PC-9 (cell line): ENCODE measurements around the gene PIP5K1A.

Source experiments
- EZH2 ChIP-seq: fragments of 200-600 bp; sonication (generic); IDR thresholded peaks from 2 replicates; pipeline ENCODE4 v1.8.0; 2017; ENCODE audit warnings: antibody characterized with exemption, low read depth
- TF ChIP-seq, protein P1 (sequence below): fragments of 200-600 bp; sonication (generic); conservative IDR thresholded peaks from 2 replicates; pipeline ENCODE4 v1.6.1; 2017; ENCODE audit warnings: mixed run types, antibody characterized with exemption, mild to moderate bottlenecking, moderate library complexity

DNA sequence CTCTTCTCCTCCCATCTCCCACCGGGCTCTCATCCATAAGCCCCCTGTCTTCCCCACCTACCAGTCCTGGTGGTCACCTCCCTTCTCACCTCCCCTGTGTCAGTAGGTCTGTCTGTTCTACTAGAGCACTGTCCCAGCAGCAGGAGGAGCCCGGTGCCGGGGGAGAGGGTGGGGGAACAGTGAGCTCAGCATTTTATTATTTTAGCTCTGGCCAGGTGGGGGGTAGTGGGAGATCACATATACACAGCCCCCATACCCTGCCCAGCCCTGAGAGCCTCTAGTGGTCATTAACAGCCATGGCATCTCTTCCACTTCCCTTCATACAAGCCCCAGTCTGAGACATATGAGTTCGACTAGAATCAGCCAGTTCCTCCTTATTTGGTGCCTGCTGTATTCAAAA lies 22.5 kb upstream of the PIP5K1A start, which contains the start of gene TMOD4:
- TF ChIP-seq, protein P1, sequence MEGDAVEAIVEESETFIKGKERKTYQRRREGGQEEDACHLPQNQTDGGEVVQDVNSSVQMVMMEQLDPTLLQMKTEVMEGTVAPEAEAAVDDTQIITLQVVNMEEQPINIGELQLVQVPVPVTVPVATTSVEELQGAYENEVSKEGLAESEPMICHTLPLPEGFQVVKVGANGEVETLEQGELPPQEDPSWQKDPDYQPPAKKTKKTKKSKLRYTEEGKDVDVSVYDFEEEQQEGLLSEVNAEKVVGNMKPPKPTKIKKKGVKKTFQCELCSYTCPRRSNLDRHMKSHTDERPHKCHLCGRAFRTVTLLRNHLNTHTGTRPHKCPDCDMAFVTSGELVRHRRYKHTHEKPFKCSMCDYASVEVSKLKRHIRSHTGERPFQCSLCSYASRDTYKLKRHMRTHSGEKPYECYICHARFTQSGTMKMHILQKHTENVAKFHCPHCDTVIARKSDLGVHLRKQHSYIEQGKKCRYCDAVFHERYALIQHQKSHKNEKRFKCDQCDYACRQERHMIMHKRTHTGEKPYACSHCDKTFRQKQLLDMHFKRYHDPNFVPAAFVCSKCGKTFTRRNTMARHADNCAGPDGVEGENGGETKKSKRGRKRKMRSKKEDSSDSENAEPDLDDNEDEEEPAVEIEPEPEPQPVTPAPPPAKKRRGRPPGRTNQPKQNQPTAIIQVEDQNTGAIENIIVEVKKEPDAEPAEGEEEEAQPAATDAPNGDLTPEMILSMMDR: peak; percentile 64
- TF ChIP-seq EZH2: no peak
